GM18505 (cell line): ENCODE results near the gene BATF.
A peak's percentile ranks its signal among the peaks of the same experiment; 100 is the strongest.

Source experiments
- ATAC-seq: cut with Tn5 transposase; IDR thresholded peaks from one replicate; pipeline ENCODE4 v1.9.1; 2021; ENCODE audit not compliant: unreplicated experiment
- POLR2A ChIP-seq: IDR thresholded peaks from 4 replicates; pipeline ENCODE4 v1.6.1; 2011; ENCODE audit warnings: borderline replicate concordance; ENCODE audit not compliant: insufficient read depth, insufficient read length; ENCODE audit errors: extremely low read depth

Gene BATF

GRCh38 chr14:75565056-75565455 lies 42.8 kb downstream of the BATF start:
- ATAC-seq: no peak
- no peak for TF ChIP-seq POLR2A

- no peak for ATAC-seq
Observed at GRCh38 chr14:75566321-75566720, 44.1 kb downstream of the BATF start.

GRCh38 chr14:75566752-75567151 lies 44.5 kb downstream of the BATF start:
- ATAC-seq: no peak
- TF ChIP-seq POLR2A: no peak

More at GRCh38 chr14:75566321-75566720, 44.1 kb downstream of the BATF start:
- TF ChIP-seq POLR2A: no peak

GRCh38 chr14:75568140-75568539 lies 45.9 kb downstream of the BATF start:
- TF ChIP-seq POLR2A: no peak
- no peak for ATAC-seq

- TF ChIP-seq POLR2A: no peak
- ATAC-seq: no peak
Observed at GRCh38 chr14:75568791-75569190, 46.5 kb downstream of the BATF start.

GRCh38 chr14:75570797-75571196 lies 48.5 kb downstream of the BATF start:
- TF ChIP-seq POLR2A: no peak
- ATAC-seq: no peak

GRCh38 chr14:75572104-75572503 lies 49.8 kb downstream of the BATF start:
- no peak for ATAC-seq
- no peak for TF ChIP-seq POLR2A

- TF ChIP-seq POLR2A: no peak
- no peak for ATAC-seq
Observed at GRCh38 chr14:75577090-75577489, 54.8 kb downstream of the BATF start.

GRCh38 chr14:75577729-75578101 lies 55.4 kb downstream of the BATF start:
- peak; percentile 66 for ATAC-seq
- peak; percentile 27 for TF ChIP-seq POLR2A

- no peak for TF ChIP-seq POLR2A
- ATAC-seq: peak; percentile 49
Observed at GRCh38 chr14:75578102-75578785, 56.0 kb downstream of the BATF start, which contains the start of gene FLVCR2. TSS of gene FLVCR2 (plus strand) at chr14:75578620. CDS start at chr14:75578973, 353 bp downstream.

- peak; percentile 7 for ATAC-seq
- no peak for TF ChIP-seq POLR2A
Observed at GRCh38 chr14:75578786-75579337, 56.6 kb downstream of the BATF start.

- TF ChIP-seq POLR2A: no peak
- ATAC-seq: no peak
Observed at GRCh38 chr14:75579338-75579864, 57.1 kb downstream of the BATF start.

GRCh38 chr14:75579882-75580281 lies 57.6 kb downstream of the BATF start:
- no peak for ATAC-seq
- TF ChIP-seq POLR2A: no peak

- no peak for TF ChIP-seq POLR2A
- no peak for ATAC-seq
Observed at GRCh38 chr14:75587388-75587787, 65.1 kb downstream of the BATF start.
